Right renal pelvis (tissue), 4 donors: Measurements from ENCODE around the gene STAP2. TPM values are rescaled to one million over a fixed set of nuclear protein-coding genes. Genes with fewer than 3 reads are reported as not detected.

Source experiments
- DNase-seq, 4 donors: peaks; one replicate each; pipeline ENCODE4 v3.0.0-alpha.2; 2013; ENCODE audit warnings: low read depth in 4 of 4, low spot score in 3 of 4, missing footprints in 1 of 4
- polyA plus RNA-seq, 4 donors: library from polyadenylated mRNA; unstranded; fragments of 120-200 nt; gene quantifications; one replicate each; pipeline ENCODE4 v1.2.1, GENCODE V29; 2013; ENCODE audit not compliant: insufficient read length in 4 of 4

Gene STAP2, protein sequence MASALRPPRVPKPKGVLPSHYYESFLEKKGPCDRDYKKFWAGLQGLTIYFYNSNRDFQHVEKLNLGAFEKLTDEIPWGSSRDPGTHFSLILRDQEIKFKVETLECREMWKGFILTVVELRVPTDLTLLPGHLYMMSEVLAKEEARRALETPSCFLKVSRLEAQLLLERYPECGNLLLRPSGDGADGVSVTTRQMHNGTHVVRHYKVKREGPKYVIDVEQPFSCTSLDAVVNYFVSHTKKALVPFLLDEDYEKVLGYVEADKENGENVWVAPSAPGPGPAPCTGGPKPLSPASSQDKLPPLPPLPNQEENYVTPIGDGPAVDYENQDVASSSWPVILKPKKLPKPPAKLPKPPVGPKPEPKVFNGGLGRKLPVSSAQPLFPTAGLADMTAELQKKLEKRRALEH
- 10 to 100 TPM; 14.7 to 30.9 (median 25.8) TPM for polyA plus RNA-seq

DNA sequence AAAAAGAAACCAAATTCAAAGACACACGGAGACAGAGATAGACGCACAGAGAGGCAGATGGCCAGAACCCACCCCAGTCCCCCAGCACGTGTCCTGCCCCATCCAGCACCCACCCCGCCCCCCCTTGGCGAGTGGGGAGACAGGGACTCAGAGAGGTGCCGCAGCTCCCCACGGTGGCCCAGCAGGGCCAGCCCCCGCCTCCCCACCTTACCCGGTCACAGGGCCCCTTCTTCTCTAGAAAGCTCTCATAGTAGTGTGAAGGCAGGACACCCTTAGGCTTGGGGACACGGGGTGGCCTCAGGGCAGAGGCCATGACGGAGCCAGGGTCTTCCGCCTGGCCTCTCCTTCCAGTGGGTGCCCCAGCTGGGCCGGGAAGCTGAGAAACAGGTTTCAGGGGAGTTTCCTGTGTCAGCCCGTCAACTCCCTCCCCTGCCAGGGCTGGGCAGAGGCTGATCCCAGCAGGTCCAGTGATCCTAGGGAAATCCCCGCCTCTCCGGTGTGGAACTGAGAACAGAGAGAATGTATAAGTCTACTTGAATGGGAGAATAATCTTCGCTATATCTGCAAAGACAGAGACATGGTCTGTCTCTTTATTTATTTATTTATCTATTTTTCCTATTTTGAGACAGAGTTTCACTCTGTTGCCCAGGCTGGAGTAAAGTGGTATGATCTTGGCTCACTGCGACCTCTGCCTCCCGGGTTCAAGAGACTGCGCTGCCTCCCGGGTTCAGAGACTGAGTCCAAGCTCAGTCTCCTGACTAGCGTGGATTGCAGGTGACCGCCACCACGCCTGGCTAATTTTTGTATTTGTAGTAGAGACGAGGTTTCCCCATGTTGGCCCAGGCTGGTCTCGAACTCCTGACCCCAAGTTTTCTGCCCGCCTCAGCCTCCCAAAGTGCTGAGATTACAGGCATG, at the start of gene STAP2:
Gene STAP2, minus strand, starts transcription at position 387 of the 915 bp plus-strand sequence. Its CDS starts 74 bp downstream, at position 313.
- no peak for DNase-seq

DNA sequence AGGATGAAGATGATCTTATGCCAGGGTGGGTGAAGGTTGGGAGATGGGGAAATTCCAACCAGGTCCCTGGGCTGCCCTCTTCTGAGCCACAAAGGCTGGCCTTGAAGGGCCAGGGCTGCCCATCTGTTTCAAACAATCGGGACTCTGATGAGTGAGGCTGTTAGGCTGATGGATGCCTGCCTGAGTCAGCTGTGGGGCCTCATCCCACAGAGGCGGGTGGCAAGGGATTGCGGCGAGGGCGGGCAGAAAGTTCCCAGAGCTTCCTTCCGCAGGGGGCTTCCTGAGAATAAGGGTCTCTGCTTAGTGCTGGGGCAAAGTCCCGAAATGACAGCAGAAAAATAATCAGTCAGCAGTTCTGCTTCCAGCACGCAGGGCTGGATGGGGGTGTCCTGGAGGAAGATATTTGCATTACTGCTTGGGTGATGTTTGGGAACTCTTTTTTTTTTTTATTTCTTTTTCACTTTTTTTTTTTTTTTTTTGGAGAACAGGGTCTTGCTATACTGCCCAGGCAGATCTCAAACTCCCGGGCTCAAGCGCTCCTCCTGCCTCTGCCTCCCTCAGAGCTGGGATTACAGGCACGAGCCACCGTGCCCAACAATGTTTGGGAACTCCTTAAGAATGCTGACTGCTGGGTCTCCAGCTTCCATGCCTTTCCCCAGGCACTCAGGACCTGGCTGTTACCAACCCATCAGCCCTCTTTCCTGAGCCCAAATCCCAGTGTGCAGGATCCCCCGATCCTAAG, 47.6 kb upstream of the STAP2 start:
- DNase-seq: no peak

DNA sequence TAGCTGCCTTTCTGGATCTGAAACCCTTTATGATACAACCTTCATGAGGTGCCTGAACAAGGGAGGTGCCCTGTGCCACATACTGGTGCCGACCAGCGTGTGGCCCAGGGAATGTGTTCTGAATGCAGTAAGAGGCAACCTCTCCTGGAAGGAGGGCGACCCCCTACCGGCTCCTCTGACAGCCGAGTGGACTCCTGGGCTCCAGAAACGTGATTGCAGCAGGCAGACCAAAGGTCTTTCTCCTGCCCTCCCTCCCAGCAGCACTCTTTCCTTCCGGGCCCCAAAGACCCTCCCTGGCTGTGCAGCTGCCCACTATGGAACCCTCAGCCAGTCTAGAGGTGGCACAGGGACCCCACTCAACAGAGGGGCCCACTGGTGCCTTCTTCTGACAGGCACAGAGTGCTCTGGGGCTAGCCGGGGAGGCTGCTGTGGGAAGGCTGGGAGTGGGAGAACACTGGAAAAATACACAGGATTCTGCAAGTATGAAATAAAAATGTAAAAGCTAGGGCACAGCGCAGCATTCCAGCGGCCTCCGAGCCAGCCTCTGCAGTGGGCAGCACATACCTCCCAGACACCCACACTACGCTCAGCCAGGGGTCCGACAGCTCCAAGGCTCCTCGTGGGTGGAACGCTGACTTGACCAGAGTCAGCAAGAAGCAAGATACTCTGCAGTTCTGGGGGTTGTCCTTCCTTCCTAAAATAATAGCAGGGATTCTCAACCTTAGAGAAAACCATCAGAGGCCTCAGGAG, 46.8 kb upstream of the STAP2 start:
- DNase-seq: no peak

DNA sequence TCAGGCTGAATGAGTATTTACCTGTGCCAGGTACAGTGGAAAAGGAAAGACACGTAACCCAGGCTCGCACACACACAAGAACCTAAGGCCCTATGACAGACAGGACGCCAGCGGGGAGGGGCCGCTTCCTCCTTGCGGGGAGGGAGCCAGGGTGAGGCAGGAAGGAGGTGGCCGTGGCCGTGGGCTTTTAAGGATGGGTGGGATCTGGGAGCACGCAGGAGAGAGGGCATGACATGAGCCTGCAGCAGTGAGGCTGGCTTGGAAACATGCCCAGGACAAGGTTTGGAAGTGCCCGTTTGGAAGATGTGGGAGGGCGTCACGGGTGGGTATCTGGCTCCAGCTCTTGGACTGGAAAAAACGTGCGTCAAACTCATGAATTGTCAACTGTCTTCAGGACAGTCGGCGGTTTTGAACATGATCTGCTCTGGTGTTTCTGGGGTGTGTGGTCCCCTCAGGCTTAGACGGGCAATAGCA, 41.7 kb upstream of the STAP2 start:
- no peak for DNase-seq

DNA sequence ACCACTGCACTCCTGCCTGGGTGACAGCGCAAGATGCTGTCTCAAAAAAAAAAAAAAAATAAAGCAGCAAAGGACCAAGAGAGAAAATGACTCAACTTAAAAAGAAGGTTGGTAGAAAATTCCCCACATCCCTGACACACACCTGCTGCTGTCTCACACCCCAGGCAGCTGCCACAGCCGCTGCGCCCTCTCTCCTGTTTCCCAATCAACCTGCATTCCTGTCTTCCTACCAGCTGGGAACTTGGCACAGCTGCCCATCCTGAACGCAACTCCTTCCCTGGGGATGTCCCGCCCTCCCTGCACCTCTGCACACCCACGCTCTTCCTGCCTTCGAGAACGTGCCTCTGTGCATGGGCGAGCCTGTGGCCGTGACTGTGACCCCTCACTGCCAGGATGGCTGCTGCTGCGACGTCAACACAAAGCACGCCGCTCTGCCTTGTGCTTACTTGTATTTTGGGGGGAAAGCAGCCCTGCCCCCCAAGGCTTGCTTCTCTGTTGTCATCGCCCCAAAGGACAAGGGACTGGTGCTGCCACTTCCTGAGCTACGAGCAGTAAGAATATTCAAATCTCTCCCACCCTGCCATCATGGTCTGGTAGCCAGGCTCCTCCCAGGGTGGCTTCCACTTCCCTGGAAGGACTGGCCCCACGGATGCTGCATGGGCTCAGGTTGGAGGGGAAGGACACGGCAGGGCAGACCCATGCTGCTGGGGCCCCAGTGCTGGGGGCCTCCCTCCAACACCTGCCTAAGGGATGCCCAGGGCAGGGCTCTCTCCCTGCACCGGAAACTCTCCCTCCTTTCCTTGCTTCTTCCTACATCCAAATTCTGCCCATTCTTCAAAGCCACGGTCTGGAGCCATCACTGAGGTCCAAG, 41.0 kb upstream of the STAP2 start:
- no peak for DNase-seq

DNA sequence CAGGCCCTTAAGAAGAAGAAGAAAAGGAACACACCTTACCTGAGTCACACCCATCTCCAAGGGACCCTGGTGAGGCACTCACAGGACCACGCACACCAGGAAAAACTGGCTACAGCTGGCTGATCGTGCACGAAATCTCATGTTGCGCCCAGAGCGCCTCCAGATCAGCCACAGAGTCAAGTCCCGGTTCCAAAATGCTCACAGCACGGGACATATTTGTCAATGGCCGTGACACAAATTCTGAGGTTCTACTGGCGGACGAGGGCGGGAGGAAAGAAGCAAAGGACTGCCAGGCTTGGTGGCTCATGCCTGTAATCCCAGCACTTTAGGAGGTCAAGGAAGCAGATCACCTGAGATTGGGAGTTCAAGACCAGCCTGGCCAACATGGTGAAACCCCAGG, 40.3 kb upstream of the STAP2 start:
- DNase-seq: no peak

DNA sequence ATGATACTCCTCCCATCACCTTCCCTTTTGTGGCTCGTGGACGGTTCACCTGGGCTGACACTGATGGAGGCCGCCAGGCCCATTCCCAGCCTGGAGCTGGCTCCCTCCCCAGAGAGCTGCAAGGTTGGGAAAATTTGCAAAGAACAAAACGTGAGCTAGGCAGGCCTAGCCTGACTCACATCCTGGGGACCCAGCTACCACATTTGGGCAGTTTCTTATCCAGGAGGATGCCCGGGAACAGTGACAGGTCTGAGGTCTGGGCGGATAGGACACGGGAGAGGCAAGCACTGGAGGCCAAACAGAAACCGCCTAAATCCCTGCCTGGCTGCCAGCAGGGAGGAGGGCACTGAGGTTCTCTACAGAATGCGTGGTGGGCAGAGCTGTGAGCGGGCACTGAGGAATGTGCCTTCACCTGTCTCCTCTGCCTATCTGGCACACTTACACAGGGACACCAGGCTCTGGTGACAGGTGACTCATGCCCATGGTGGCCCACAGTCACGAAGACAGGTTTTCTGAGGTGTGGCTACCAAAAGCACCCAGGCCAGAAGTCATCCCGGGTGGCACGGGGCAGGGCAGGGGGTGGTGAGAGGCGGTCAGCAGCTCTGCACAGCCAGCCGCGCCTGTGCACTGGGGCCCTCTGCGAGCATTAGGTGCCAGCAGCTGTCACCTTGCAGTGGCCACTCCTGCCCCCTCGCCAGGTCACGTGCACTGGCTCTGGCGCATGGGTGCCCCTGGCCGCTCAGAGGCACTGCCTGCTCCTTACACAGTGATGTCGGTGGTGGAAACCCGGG, 38.6 kb upstream of the STAP2 start:
- DNase-seq: no peak

DNA sequence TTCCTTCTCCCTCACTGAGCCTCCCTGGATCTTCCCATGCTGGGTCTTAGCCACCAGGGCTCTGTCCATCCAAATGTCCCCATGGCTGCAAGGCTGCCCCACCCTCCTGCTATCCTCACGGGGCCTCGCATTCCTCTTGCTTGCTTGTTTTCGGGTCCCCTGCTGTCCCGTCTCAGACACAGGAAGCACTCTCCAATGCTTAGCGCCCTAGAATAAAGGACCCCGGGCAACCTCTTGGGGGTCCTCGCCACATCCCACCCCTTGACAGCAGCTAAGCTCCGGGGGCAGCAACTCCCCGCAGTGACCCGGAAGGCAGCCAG, 38.0 kb upstream of the STAP2 start:
- DNase-seq: no peak

DNA sequence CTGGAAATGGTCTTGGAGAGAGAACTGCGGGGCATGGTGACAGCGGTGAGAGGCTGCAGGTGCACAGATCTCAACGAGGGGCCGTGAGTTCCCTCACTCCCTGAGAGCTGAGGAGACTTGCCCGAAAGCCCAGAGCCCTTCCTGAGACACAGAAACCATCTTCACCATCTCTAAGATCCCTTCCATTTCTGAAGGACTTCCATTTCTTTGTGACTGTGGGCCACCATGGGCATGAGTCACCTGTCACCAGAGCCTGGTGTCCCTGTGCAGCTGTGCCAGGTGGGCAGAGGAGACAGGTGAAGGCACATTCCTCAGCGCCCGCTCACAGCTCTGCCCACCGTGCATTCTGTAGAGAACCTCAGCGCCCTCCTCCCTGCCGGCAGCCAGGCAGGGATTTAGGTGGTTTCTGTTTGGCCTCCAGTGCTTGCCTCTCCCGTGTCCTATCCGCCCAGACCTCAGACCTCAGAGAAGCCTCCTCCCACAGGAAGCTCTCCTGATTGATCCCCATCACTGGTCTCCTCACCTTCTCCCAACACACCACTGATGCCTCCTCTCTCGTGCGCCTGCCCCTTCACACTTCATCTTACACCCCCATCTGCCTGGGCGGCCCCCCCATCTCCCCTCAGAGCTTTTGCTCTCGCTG, 37.5 kb upstream of the STAP2 start:
- DNase-seq: no peak

DNA sequence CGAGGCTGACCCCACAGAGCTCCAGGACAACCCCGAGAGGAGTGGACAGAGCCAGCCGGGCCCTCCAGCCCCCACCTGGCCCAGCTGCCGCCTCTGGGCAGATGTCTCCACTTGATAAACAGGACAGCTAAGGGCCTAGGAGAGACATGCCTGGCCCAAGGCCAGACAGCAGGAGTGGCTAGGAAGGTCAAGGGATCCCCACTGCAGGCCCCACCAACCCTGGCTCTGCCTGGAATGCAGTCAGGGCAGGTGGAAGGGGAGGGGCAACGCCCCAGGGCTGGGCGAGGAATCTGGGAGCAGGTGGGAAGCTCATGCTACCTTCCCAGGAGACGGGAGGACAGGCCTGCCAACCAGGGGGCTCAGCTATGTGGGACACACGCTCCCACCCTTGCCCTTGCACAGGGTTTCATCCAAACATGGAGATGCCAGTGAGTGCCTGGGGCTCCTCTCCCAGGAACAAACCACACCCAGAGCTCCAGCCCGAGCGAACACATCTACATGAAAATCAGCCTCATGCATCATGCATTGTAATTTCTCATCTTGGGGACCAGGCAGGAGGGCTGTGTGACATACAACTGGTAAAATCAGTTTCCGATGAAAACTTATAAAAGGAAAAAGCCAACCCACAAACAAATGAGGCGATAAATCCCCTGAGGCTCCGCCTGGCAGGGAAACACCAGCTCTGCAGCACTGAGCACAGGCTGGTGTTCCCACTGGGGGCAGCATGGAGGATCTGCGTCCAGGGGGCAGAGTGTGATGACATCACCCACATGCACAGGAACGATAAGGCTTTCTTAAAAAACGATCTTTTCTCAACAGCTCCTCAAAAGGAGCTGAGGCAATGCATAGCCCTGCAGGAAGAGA, 36.8 kb upstream of the STAP2 start:
- no peak for DNase-seq

DNA sequence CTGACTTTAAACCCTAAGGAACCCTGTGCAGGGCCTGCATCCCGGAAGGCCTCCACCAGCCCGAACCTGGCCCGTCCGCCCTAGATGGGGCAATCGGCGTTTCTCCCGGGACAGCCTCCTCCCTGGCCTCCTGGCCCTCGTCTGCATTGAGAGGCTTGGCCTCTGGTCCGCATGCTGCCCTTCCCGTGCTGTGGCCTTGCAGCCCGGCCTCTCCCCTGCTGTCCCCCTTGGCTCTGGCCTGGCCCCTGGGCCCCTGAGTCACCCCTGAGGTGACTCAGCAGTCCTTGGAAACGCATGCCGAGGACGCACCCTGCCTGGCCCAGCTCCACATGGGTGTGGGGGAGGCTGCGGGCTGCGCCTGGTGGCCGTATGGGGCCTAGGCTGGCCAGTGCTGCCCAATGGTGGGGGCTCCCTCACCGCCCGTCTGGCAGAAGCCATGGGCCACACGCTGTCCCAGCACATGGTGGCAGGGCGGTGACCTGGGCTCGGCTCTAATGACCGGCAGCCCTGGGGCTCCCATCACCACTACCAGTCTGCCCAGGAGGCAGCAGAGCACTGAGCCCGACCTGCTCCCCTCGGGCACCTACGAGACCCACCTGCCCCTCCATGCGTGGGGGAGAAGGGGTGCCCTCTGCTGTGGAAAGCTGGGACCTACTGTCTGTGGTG, 36.0 kb upstream of the STAP2 start:
- no peak for DNase-seq

DNA sequence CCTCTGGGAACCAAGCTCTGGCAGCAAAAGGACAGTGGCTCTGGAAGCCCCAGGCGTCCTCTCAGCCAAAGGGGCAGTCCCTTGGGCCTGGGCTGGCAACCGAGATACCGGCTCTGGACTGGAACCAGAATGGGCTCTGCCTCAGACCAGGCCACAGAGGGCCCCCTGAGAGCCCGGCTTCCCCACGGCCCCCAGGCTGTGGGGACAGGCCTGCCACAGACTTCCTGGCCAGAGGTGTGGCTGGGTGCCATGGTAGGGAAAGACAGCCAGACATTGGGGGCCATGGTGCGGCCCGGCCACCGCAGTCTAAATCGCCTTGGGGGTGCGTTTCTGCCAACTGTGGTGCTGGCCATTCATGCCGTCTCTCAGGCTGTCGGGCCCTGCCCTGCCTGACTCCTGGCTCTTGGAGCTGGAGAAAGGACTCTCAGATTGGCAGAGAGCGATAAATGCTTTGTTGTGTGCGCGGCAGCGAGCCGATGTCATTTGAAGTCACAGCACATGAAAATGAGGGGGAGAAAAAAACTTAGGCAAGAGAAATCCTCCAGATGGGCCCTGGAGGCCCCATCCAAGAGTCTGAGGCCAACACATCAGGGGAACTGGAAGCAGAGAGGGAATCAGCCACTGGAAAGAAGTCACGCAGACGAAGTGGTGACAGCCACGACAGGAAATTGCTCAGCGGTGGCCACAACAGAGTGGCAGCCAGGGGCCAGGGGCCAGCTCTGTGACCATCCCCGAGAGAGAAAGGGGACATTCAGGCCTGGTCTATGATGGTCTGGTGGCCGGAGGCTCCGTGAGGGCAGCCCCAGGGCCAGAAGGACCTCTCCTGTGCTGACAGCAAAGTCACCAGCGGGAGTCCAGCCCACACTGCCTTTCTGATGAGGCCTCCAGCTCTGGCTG, 35.2 kb upstream of the STAP2 start:
- DNase-seq: no peak

DNA sequence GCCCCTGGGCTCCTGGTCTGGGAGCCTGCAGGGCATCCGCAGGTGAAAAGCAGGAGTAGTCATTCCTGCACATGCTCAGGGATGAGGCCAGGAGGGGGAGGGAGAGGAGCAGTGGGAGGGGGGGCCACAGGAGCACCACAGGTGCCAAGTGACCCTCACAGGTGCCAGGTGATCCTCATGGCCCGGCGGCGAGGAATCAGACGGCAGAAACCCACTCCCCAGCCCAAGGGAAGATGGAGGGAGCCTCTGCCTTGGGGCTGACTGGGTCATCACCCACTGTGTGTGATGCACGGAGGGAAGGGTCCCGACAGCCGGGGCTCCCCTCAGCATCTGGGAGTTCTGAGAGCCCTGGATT, 34.4 kb upstream of the STAP2 start:
- no peak for DNase-seq

DNA sequence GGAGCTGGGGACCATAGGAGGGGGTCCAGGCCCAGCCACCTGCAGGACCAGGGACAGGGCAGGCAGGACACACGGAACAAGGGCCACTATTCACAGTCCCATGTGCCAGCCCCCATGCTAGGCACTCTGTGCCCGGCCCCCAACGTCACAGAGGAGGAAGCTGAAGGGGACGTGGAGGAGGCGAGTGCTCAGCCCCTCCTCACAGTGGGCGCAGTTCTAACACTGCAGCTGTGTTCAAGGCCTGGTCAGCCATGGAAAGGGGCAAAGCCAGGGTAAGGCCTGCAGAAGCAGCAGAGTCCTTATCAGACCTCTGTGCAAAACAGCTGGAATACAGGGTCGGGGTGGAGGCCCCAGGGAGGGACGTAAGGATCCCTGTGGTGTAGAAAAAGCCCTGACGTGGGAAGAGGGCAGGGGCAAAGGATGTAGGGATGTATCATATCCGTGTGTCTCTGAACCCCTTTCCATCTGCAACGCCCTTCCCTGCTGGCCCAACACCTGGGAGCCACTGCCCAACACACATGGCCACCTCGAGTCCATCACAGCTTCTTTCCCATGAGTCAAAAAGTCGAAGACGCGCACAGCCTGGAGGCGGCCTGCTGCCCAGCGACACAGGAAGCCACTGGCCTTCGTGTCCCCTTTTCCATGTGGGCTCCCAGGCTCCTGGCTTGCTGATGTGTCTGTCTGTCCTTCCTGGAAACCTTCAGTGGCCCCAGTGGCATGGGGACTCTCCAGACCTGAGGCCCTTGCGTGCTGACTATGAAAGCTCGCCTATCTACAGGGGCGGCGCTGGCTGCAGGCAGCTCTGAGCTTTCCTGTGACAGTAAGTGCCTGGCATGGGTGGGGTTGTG, 33.8 kb upstream of the STAP2 start:
- no peak for DNase-seq
